Iris pigment epithelial cell (primary cell): ENCODE measurements around the gene ISYNA1.
A peak's percentile ranks its signal among the peaks of the same experiment; 100 is the strongest.

Experiments used
- DNase-seq: peaks from one replicate; pipeline ENCODE4 v3.0.0-alpha.2; 2011; ENCODE audit warnings: low read depth

Gene ISYNA1

DNA sequence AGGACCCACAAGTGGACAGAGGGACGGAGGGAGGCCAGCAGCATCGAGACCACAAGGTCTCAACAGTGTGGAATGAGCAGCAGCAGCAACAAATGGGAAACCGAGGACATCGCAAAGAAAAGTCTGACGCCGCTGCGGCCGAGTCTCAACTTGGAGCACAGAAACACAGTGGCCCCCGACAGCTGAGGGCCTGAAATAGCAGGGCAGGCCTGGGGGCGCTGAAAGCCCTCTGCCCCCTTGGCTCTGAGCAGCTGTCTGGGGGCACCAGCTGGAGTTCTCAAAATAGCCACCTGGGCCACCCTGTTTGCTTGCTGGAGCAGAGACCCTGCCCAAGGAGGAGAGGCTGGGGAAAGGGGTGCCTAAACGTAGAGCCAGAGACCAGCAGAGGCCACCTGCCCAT, 5.9 kb upstream of the ISYNA1 start:
- no peak for DNase-seq

GRCh38 chr19:18443406-18443805, 5.5 kb upstream of the ISYNA1 start:
- DNase-seq, result no peak

DNA sequence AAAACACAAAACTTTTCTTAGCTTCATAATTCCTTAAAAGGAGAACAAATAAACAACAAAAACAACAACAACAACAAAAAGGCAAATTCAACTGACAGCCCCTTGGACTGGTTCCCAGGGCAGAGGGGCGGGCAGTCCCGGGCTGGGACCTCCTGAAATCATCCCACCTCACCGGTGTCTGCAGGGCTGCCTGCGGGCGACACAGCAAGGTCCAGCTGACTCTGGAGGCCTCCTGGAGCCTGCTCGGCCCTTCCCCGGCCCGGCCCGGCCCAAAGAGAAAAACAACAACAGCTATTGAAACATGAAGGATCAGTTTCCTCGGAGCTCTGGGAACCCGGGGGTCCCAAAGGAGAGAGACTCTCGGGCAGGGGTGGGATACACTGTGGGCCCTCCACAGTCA, 5.0 kb upstream of the ISYNA1 start:
- no peak for DNase-seq

DNA sequence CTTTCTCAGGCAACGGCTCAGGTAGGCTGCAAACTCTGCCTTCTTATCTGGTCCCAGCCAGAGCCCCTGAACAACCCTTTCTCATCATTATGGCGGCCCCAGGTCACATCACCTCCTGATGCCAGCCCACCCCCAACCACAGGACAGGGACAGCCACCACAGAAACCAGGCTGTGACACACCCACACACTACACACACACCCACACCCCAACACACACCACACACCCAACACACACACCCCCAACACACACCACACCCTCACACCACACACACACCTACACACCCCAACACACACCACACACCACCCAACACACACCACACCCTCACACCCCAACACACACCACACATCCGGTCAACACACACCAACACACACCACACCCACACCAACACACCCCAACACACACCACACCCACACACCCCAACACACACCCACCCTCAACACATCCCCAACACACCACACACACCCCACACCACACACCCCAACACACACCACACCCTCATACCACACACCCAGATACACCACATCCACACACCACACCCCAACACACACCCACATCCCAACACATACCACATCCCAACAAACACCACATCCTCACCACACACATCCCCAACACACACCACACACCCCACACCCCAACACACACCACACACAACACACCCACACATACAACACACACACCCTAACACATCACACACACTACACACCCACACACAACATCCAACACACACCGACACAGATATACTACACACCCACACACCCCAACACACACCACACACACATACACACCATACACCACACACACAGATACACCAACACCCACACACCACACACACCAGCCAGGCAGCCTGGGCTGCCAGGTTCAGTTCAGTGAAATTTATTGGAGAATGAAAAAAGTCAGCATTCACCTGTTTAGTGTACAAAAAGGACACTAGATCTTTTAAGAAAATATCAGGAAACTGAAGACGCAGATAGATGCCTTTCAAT, 4.2 kb upstream of the ISYNA1 start:
- no peak for DNase-seq

GRCh38 chr19:18440936-18441803, 3.2 kb upstream of the ISYNA1 start:
- no peak for DNase-seq

GRCh38 chr19:18440415-18440877, 2.5 kb upstream of the ISYNA1 start:
- no peak for DNase-seq

- DNase-seq, result no peak
These were observed 1.9 kb upstream of the ISYNA1 start for GRCh38 chr19:18439910-18440237.

DNA sequence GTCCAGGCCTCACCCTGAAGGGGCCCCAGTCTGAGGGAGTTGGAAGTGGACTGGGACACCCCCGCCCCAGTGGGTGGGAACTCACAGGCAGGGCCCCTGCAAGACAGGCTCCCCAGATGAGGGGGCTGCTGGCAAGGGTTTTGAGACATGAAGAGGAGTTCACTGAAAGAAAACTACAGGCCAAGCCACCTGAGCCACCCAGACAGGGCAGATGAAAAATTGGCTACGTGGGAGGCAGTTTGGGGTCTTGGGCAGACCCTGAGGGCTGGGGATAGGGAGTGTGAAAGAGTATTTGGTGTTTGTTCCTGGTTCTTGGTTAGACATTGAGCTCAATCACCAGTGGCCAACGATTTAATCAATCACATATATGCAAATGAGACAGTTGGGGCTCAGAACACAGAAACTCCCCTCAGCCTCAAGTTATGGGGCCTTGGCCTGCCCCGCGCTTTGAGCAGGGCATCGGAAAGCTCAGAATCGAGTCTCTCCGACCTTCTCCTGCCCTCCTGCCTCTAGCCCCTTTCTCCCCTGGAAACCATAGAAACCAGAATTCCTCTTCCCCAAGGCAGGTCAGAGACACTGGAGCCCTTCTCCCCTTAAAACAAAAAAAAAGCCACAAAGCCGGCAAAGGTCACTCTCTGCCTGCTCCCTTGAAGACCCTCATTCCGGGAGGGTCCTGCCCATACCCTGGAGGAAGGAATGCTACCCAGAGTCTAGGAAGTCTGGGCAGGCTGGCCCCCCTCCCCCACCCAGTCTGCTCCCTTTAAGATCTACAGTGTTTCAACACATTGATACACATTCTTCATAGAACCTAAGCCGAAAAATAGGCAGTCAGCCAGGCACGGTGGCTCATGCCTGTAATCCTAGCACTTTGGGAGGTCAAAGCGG, 1.3 kb upstream of the ISYNA1 start:
- DNase-seq, result peak; percentile 87

DNA sequence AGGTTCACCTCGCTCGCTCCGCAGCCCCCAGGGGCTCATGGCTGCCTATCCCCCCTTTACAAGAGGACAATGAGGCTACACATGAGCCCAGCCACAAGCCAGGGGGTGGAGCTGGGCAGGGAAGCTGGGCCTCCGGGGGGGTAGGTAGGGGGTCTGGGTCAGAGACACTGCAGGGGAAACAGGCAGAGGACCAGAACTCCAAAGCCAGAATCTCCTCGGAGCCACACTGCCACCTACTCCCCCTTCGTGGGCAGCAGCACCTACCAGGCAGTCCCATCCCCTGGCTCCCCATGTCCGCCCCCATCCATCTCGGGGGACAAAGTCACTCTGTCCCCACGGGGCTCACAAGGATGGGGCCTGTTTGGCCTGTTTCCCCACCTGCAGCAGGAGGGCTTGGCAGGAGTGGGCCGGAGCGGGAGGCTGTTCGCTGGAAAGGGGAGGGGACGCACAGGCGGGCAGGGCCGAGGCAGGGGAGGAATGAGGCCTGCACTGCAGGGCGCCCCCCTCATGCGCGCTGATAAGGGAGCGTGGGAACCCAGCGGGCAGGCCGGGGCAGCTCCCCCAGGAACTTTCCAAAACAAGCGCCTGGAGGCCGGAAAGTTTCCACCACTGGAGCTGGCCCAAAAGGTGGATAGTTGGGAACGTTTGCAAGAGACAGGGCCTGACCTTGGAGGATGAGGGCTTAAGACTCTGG, 545 bp upstream of the ISYNA1 start:
- DNase-seq, result no peak

- peak; percentile 91 for DNase-seq
These were observed 1.1 kb downstream of the ISYNA1 start for GRCh38 chr19:18436671-18437490.

DNA sequence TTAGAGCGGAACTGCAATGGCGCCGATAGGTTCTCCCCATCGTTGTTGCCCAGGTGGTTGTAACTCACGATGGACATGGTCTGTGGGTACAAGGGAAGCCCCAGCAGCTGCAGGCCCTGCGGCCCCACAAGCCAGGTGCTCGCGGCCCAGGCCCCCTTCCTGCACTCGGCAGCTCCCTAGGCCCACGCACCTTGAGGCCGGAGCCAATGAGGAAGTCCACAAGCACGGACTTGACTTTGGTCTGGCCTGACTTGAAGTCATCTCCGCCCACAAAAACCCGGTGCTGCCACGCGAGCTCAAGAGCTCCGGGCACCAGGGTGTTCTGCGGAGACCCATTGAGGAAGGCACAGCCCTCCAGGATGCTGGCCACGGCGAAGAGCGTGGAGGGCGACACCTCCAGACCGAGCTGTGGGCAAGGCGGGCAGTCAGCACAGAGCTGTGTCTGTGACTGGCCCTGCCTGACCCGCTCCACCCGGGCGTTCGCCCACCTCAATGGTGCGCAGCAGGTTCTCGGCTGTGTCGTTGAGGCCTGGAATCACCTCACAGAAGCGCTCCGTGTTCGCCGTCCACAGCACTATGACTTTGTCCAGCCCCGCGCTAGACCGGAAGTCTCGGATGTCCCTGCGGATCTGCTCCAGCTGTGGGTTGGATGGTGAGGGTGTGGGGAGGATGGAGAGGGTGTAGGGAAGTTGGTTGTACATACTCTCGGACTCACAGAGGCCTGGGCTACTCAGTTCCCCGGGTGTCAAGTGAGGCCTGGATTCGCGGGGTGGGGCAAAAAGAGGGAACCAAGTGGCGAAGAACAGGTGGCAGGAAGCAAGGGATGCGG, 1.9 kb downstream of the ISYNA1 start:
- no peak for DNase-seq

- no peak for DNase-seq
These were observed 2.6 kb downstream of the ISYNA1 start for GRCh38 chr19:18435178-18435841.

- DNase-seq, result no peak
These were observed 3.3 kb downstream of the ISYNA1 start for GRCh38 chr19:18434411-18435175.

GRCh38 chr19:18433735-18434398, 4.1 kb downstream of the ISYNA1 start:
- no peak for DNase-seq

- no peak for DNase-seq
These were observed 4.8 kb downstream of the ISYNA1 start for GRCh38 chr19:18433015-18433691.

- DNase-seq, result no peak
These were observed 5.5 kb downstream of the ISYNA1 start for GRCh38 chr19:18432275-18433014.
